NCI-H146 treated with DMSO at 0.1 percent for 48 hours (cell line): ENCODE measurements around the gene ARTN.
A peak's percentile ranks its signal among the peaks of the same experiment; 100 is the strongest.

ENCODE experiments used
- DNase-seq: peaks from one replicate; lab custom pipeline; 2025; ENCODE audit not compliant: unreplicated experiment; lab: John Stamatoyannopoulos, UW

Gene ARTN

DNA sequence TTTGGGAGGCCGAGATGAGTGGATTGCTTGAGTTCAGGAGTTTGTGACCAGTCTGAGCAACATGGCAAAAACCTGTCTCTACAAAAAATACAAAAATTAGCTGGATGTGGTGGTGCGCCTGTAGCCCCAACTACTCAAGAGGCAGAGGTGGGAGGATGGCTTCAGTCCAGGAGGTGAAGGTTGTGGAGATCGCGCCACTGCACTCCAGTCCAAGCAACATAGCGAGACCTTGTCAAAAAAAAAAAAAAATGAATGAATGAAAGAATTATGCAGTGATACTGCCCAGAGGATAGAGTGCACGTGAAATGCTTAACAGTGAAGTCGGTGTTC is 35.8 kb downstream of the ARTN start:
- no peak for DNase-seq

DNA sequence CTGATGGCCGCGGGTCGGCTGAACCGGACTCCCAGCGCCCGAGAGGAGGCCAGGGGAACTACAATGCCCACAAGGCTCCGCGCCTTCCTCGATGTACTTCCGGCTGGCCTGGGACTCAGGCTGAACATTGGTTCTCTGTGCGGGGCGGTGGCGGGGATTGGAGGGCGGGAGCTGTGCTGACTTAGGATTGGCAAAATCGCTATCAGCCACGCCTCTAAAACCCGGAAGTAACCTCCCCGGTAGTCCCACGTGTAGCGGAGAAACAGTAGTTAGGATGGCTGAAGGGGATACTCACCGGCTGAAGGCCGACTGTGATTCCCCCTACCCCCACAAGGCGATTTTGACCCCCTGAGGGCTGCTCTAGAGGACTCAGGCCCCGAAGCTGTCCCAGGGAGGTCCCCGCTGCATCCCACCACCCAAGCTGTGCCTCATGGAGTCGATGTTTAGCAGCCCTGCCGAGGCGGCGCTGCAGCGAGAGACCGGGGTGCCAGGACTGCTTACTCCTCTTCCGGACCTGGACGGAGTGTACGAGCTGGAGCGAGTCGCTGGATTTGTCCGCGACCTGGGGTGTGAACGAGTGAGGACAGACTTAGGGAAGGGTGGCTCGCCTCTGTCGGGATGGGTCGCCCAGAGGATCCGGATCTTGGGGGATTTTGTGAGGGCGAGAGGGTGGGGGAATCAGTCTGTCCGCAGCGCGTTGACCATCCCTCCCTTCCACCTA is 36.3 kb downstream of the ARTN start, which contains the start of gene DPH2:
TSS of gene DPH2 (plus strand) at position 265 of the 721 bp plus-strand sequence. CDS start at position 431, 166 bp downstream.
- peak; percentile 75 for DNase-seq

DNA sequence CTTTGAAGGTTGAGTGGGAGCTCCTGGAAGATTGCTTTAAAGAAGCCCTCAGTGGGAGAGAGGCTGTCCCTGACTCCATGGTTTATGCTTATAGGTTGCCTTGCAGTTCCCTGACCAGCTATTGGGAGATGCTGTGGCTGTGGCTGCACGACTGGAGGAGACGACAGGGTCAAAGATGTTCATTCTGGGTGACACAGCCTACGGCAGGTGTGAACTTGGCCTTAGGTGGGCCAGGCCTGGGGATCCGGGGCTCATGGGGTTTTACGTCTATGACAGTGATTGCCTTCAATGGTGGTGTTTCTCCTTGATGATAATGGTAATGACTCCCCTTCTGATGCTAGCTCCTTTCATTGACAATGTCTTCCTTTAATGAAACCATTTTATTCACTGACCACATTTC is 36.9 kb downstream of the ARTN start:
- DNase-seq = no peak

DNA sequence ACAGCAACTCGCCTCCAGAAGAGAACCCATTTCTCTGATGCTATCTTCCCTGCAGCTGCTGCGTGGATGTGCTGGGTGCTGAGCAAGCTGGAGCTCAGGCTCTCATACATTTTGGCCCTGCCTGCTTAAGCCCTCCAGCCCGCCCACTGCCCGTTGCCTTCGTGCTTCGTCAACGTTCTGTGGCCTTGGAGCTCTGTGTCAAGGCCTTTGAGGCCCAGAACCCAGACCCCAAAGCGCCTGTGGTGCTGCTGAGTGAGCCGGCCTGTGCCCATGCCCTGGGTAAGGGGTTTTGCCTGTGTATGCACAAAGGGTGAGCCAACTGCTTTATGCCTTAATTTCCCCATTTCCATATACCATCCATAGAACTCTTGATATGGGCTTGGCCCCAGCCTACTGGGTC is 37.3 kb downstream of the ARTN start:
- DNase-seq = no peak

DNA sequence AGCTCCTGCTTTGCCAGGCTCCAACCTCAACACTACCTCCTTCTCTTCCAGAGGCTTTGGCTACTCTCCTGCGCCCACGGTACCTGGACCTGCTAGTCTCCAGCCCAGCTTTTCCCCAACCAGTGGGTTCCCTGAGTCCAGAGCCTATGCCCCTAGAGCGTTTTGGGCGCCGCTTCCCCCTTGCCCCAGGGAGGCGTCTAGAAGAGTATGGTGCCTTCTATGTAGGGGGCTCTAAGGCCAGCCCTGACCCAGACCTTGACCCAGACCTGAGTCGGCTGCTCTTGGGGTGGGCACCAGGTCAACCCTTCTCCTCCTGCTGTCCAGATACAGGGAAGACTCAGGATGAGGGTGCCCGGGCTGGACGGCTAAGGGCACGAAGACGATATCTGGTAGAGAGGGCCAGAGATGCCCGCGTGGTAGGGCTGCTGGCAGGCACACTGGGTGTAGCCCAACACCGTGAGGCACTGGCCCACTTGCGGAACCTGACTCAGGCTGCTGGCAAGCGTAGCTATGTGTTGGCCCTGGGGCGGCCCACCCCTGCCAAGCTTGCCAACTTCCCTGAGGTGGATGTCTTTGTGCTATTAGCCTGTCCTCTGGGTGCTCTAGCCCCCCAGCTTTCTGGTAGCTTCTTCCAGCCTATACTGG is 37.9 kb downstream of the ARTN start:
- DNase-seq = no peak

DNA sequence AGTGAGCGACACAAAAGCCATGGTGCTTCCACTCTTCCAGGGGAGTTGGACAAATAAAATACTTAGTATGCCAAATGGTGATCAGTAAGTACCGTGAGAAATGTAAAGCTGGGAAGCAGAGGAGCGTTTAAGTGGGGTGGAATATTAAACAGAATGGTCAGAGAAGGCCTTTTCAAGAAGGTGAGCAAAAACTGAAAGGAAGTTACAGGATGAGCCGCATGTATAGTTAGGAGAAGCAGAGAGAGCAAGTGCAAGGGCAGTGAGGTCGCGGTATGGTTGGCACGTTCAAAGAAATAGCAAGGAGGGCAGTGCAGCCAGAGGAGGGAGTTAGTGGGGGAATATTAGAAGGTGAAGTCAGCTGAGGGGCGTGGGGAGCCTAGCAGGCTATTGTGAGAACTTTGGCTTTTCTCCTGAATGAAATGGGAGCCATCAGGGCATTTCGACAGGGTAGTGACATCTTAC is 40.4 kb downstream of the ARTN start:
- DNase-seq = no peak

DNA sequence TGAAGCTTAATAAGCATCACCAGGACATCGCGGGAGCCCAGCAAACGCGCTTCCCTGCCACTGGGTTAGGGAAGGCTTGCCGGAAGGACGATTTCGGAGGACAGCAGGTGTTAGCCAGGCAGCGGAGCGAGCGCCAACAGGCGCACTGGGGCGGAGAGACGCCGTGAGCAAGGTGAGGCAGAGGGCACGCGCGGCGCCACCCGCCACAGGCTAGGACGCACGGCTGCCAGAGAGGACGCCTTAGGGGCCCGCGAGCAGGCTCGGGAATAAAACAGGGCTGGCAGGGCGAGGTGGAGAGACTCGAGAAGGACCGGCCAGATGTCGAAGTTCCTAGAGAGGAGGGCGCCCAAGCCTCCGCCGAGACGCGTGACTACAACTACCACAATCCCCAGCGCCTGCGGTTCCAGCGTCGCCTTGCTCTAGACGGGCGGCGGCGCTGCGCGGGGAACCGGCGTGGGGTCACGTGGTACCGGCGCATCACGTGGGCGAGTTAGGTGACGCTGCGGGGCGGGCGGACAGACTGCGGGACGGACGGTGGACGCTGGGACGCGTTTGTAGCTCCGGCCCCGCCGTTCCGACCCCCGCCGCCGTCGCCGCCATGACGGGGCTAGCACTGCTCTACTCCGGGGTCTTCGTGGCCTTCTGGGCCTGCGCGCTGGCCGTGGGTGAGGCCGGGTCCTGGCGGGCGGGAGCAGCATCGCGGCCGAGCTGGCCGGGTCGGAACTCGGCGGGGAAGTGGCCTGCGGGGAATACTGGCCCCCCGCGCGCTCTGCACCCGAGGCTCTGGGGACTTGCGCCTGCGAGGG is 41.0 kb downstream of the ARTN start, which contains the start of gene ATP6V0B:
TSS of gene ATP6V0B (plus strand) at position 518 of the 806 bp plus-strand sequence. CDS start at position 599, 81 bp downstream.
- peak; percentile 75 for DNase-seq

DNA sequence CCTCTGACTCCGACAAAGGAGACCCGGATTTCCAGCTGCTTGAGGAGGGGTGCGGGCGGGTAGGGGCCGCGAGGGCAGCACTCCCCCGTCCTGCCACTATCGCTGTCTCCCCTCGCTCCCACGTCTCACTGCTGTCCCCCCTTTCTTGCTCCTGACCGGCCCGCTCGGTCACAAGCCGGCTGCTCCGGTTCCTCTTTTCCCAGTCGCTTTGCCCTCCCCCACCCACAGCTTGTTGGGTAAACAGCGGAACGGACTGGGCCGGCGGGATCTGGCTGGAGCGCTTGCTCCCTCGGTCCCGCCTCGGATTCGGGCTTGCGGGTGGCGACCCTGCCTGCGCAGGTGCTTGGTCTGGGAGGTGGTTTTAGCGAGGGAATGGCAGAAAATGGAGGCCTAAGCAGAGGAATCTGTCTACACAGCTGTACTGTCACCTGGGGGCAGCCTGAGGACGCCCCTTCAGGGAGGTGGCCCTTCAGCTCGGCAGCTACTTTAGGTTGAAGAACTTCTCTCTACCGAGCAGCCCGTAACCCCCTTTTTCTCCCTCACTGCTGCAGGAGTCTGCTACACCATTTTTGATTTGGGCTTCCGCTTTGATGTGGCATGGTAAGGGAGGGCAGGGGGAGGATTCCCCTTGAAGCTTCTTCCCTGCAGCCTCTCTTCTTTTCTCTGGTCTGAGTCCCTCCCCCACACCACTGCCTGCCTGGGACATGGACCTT is 41.8 kb downstream of the ARTN start:
- DNase-seq = no peak

DNA sequence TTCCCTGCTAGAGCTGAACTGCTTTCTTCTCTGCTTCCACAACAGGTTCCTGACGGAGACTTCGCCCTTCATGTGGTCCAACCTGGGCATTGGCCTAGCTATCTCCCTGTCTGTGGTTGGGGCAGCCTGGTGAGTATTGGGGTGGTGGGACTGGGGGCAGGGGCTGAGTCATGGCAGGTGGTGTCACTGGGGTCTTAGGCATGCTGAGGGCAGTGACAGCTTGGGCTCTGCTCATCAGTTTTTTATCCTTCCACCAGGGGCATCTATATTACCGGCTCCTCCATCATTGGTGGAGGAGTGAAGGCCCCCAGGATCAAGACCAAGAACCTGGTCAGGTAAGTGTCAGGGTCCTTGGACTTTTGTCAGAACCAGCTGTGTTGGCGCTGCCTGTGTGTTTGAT is 42.4 kb downstream of the ARTN start:
- no peak for DNase-seq

DNA sequence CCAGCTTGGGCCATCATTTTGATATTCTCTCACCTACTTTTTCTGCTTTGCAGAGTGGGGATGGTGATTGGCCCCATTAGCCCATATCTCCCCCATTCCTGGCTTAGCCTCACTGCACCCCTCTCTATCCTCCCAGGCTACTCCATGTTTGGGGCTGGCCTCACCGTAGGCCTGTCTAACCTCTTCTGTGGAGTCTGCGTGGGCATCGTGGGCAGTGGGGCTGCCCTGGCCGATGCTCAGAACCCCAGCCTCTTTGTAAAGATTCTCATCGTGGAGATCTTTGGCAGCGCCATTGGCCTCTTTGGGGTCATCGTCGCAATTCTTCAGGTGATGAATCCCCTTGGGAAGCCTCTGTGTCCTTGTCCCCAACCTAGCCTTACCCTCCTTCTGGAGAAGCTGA is 43.3 kb downstream of the ARTN start:
- DNase-seq = no peak

DNA sequence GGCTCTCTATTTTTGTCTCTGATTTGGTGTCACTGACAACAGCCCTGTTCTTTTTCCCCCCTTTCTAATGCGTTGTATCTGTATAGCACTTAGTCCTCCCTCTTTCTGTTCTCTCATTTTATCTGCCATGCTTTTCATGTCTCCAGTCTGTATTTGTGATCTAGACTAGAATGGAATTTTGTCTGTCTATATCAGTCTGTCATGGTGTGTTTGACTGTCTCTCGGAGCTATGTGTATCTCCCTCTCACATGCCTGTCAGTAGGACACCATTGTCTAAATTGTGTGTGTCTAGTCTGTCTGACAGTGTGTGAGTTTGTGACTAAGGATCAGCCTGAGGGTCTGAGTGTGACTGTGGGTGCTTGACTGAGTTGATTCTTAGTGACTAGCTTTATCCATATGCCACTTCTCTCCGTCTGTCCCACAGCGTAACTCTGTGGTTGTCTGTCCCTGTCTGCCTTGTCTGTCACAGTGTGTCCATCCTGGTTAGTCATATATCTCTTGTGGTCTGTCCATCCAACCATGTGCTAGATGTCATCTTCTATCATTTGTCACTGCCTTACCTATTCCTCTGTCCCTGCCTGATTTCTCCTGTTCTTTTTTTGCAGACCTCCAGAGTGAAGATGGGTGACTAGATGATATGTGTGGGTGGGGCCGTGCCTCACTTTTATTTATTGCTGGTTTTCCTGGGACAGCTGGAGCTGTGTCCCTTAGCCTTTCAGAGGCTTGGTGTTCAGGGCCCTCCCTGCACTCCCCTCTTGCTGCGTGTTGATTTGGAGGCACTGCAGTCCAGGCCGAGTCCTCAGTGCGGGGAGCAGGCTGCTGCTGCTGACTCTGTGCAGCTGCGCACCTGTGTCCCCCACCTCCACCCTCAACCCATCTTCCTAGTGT is 44.0 kb downstream of the ARTN start:
- no peak for DNase-seq

DNA sequence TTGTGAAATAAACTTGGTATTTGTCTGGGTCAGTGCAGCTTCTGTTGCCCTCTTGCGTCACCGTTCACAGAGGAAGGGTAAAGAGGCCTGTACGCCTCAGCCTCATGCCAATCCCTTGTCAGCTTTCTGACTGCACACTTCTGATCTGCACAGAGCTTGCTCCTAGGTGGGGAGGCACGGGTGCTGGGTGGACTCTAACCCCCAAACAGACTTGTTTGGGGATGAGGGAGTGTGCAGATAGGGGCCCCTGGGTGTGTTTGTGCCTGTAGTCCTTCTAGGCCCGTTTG is 44.6 kb downstream of the ARTN start:
- DNase-seq = no peak

DNA sequence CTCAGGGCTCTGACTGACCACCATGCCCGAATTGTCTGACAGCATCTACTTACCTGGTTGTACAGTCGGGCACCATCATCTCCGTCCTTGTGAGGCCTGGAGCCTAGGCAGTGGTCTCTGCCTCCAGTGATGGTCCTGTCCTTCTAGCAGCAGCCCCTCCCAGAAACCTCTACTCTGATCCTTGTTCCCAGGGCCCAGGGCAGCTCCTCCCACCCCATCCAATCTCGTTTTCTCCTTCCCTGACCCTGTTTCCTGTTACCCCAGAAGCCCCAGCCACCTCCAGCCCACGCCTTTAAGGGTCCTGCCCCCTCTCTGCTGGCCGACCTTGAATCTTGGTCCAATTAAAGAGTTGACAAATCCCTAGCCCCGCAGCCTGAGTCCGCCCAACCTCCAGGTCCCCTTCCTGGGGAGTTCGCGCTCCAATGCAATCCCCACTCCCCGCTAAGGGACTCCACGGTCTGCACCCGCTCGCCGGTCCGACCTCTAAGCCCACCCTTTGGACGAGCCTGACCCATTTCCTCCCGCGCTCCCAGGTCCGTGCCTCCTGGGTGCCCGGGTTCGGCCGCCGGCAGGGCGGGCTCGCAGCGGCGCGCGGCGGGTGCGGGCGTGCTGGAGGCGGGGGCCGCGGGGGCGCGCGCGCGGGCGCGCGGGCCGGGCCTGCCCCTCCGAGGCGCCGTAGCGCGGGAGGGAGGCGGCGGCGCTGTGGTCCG is 45.1 kb downstream of the ARTN start, which contains the start of gene B4GALT2:
TSS of gene B4GALT2 (plus strand) at position 660 of the 710 bp plus-strand sequence. CDS start 1,951 bp downstream, outside the sequence.
- no peak for DNase-seq

DNA sequence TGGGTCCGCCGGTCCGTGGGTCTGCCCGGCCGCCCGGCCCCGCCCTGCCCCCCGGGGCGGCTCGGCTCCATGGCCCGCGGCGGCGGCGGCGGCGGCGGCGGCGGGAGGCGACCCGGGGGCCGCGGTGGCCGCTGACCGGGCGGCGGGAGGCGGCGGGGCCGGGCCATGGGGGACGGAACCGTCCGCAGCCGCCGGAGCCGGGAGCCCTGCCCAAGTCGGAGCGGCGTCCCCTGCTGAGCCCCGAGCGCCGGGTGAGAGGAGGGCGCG is 45.6 kb downstream of the ARTN start:
- DNase-seq = no peak

DNA sequence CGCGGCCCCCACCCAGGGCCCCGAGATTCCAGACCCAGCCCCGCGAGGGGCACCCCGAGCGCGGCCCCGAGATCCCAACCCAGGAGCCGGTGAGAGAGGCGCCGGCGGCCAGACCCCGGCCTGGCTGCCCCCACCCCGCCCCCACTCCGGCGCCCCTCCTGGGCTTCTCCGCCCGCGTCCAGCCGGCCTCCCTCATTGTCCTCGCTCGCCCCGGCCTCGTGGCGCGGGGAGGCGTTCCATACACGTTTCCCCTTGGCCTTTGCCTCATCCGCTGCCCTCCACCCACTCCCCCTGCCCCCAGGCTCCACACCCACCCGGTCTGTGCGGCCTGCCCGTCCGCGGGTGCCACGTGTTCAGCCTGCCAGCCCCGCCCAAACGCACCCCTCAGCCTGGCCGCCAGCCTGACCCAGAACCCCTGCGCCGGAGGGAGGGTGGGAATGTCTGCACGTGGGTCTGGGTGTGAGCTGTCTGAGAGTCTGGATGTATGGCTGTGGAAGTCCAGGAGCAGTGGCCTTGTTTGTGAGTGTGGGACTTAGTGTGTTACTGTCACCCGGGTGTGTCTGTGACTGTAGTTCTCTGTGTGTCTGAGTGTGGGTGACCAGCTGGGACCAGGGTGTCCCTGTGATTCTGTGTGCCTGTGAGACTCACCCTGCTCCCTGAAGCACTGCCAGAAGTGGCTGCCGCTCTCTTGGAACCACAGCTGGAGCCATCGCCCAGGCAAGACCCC is 46.1 kb downstream of the ARTN start:
- no peak for DNase-seq

DNA sequence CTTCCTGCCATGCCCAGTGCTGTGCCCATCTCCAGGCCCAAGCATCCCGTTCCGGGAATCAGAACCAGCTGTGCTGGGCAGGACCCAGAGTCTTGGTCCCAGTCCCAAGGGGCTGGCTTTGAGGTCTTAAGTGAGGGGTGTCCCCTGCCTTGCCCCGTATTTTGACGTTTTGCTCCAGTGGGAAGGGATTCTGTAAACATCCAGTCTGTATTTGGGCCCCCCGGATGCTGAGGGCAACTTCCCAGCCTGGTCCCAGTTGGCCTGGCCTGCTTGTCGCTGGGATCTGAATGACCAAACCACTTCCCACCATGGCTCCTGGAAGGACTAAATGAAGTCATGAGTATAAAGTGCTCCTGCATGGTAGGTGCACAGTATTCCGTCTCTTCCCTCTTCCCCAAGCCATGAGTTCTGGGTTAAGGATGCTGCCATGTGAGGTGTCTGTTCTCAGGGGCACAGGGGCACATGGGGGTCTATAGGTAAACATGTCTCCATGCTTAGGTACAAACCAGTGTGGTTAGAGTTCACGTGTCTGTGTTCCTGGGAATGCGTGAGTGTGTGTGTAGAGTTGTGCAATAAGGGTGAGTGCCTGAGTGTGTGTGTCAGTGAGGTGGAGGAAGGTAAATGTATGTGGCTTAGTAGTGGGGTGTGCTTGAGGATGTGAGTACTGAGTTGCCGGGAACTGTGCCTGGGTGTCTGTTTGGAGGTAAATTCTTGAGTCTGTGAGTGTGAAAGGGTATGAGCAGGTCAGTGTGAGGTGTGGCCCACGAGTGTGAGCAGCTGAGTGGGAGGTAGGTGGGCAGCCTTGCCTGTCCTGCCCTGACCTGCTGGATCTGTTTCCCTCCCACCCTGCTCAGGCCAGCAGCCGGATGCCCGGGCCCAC is 46.9 kb downstream of the ARTN start:
- DNase-seq = no peak

DNA sequence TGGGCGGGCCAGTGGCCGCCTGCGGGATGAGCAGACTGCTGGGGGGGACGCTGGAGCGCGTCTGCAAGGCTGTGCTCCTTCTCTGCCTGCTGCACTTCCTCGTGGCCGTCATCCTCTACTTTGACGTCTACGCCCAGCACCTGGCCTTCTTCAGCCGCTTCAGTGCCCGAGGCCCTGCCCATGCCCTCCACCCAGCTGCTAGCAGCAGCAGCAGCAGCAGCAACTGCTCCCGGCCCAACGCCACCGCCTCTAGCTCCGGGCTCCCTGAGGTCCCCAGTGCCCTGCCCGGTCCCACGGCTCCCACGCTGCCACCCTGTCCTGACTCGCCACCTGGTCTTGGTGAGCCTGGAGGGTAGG is 47.5 kb downstream of the ARTN start:
- no peak for DNase-seq

DNA sequence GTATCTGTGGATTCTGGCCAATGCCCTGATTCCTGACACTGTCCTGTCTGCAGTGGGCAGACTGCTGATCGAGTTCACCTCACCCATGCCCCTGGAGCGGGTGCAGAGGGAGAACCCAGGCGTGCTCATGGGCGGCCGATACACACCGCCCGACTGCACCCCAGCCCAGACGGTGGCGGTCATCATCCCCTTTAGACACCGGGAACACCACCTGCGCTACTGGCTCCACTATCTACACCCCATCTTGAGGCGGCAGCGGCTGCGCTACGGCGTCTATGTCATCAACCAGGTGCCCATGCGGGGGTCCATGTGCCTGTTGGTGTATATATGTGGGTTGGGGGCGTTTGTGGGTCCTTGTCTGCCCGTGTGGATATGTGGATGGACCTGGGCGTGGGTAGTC is 48.0 kb downstream of the ARTN start:
- DNase-seq = no peak
